HG02798 (cell line): ENCODE results near the gene C1QTNF8.

Experiments
- ATAC-seq: cut with Tn5 transposase; IDR thresholded peaks from one replicate; pipeline ENCODE4 v1.9.1; 2021; ENCODE audit warnings: mild to moderate bottlenecking; ENCODE audit not compliant: unreplicated experiment, poor library complexity

Gene C1QTNF8

GRCh38 chr16:1112506-1113184 lies 16.6 kb upstream of the C1QTNF8 start:
- no peak for ATAC-seq

- ATAC-seq, result no peak
These were observed 13.6 kb upstream of the C1QTNF8 start for GRCh38 chr16:1109648-1110047.

DNA sequence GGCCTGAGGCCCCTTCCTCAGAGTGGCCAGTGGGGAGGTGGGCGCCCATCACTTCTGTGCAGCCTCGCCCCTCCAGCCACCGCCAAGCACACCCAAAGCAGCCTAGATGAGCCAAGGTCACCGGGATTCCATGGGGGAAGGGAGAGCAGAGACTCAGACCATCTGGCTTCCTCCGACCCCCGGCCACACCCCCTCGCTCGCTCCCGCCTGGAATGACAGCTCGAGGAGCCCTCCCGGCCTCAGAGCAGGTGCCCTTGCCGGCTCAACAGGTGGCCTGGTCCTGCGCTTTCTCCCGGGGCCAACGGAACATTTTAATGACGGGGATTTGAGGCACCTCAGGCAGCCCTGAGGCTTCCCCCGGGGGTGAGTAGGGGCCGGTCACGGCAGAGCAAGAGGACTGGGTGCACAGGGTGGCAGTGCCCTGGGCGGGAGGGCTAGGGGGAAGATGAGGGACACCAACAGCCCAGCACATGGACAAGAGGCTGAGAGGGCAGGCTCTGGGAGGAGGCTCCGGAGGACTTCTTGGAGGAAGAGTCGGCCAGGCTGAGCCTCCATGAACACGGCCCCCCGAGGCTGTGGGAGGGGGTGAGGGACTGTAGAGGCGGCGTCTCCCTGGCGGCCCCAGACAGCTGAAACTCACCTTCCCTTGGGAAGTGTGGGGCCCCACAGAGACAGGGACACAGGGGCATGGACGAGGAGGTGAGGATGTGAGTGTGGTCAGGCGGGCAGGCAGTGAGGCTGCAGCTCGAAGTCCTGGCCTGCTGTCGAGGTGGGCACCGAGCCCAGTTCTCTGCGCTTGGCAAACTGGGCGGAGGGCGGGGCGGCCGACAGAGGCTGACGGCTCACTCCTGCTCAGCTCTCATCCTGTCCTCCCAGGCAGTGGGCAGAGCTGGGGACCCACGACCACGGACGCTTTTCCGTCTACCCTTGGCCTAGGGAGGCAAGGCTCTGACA lies 12.5 kb upstream of the C1QTNF8 start:
- no peak for ATAC-seq

DNA sequence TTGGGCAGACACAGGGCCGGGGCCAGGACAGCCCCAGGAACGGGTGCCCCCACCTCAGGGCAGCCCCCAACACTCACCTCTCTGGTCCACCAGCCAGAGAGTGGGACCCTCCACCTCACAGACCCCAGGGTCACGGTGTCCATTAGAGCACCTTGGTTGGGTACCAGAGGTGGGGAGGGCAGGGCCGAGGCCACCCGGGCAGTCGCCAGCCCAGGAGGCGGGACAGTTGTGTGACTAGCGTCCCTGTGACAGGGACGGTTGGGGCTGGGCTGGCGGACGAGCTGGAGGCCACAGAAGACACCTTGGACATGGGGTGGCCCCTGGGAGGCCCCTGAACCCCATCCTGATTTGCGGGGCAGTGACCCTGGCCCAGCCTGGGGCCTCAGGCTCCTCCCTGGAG lies 11.7 kb upstream of the C1QTNF8 start:
- no peak for ATAC-seq

DNA sequence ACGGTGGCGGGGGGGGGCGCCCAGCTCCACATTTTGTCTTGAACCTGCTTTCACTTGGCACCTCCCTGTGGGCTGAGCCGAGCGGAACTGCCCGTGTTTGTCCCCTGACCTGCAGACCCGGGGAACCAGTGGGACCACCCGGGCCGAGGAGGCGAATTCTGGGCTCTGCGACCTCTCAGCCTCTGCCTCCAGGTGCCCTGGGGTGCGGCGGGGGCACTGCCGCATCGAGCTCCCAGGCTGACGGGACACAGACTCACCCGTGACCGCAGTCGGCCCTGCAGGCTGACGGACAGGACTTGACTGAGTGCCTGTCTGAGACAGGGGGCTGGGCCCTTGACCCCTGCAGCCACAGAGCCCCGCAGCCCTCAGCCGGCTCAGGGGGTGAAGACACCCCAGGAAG lies 11.1 kb upstream of the C1QTNF8 start:
- no peak for ATAC-seq

GRCh38 chr16:1106659-1107058 lies 10.6 kb upstream of the C1QTNF8 start:
- ATAC-seq, result no peak

DNA sequence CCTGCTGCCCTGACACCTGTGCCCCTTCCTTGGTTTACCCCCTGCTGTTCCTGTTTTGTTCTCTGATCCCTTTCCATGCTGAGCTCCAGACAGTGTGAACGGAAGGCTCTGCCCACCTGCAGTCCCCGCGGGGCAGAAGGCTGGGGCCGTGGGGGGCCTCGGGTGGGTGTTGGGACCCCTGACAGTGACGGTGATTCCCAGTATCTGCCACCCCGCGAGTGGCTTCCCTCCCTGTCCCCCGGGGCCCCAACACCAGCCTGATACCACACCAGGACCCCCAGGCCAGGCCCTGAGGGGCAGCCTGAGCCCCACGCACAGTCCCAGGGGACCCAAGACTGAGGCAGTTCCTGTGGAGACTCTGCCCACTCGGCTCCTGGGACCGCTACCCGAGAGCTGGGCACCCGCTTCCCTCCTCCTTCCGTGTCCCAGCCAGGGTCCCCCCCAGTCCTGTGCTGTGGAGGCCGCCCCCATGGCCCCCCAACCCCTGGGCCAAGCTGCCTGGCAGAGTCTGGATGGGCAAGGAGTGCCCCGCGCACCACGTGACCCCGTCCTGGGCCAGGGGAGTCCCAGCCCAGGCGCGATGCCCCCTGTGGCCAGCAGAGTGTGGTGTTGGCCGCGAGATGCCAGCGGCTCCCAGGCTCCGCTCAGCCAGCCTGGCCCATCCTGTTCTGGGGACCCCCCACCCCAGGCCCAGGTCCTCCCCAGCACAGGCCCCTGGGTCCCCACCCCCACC lies 10.0 kb upstream of the C1QTNF8 start:
- no peak for ATAC-seq

- ATAC-seq, result no peak
These were observed 7.6 kb upstream of the C1QTNF8 start for GRCh38 chr16:1103636-1103980.

- no peak for ATAC-seq
These were observed 7.0 kb upstream of the C1QTNF8 start for GRCh38 chr16:1102921-1103635.

GRCh38 chr16:1102333-1102700 lies 6.3 kb upstream of the C1QTNF8 start:
- no peak for ATAC-seq

DNA sequence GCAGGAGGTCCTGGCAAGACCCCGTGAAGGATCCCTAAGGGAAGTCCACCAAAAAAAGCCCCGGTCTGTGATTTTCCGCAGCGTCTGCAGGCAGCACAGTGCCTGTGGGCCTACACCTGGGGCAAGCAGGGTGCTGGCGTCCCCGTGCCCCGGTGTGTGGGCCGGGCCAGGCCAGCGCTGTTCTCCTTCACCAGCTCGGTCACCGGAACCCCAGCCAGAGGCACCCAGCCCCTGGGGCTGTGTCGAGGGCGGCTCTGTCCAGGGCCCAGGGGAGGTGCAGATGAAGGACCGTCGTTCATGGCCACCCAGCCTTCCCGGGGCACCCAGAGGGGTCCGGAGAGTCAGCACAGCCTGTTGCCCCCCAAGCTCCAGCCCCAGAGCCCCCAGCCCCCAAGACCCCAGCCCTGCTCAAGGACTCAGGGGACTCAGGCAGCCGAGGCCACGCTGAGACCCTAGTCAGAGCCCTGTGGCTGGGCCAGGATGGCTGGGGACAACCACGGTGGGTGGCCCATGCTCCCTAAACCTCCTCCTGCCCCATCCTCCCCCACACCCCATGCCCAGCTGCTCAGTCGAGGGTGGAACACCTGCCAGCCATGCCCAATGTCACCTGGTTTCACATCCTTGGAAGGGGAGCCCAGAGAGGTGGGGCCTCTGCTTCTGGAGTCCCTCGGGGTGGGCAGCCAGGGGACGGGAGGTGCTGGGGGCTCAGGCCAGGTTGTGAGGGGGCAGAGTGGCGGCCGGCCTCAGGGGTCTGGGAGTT lies 5.7 kb upstream of the C1QTNF8 start:
- ATAC-seq, result no peak

DNA sequence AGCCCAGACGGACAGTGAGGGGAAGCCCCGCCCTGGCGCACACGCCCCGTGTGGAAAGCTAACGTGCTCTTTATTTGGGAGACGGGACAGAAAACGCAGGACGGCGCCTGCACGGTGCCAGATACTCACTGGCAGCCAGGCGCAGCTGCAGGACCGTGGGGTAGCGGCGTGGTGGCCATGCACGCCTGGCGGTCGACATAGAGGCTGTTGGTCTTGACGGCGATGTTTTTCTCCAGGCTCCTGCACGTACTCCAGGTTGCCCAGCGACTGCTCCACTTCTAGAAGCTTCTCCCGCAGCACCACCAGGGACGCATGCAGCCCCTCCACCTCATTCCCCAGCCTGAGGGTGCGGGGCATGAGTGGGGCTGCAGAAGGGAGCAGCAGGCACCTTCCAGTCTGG lies 5.1 kb upstream of the C1QTNF8 start:
- no peak for ATAC-seq

DNA sequence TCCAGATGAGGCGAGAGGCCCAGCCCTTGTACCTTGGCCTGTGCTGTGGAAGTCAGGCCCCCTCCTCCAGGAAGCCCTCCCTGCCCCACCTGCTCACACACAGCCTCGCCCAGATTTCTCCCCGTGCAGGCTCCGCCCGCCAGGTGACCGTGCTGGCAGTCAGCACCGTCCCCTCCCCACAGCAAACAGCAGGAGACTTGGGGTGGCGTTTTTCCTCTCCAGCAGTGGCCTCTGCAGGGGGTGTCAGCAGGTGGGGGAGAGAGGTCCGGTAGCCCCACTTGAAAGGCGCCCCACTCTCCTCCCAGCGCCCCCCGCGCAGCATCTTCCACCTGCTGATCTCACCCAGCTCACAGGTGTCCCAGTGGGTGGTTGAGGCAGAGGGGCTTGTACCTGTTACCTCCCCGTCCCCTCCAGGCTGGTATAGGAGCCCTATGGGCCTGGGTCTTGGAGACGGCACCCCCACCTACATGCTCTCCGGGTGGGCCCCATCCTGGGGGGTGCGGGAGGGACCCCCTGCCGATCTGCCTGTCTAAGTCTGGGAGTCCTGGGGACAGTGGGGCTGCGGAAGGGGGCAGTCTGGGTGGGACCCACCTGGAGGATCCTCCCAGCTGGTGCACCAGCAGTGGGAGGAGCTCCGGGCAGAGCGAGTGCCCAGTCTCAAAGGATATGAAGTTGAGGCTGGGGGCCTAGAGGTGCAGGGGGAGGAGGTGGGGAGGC lies 4.2 kb upstream of the C1QTNF8 start:
- ATAC-seq, result no peak

GRCh38 chr16:1099189-1100083 lies 3.4 kb upstream of the C1QTNF8 start:
- no peak for ATAC-seq

GRCh38 chr16:1098266-1098991 lies 2.4 kb upstream of the C1QTNF8 start:
- ATAC-seq, result no peak

- no peak for ATAC-seq
These were observed 1.8 kb upstream of the C1QTNF8 start for GRCh38 chr16:1097800-1098199.

DNA sequence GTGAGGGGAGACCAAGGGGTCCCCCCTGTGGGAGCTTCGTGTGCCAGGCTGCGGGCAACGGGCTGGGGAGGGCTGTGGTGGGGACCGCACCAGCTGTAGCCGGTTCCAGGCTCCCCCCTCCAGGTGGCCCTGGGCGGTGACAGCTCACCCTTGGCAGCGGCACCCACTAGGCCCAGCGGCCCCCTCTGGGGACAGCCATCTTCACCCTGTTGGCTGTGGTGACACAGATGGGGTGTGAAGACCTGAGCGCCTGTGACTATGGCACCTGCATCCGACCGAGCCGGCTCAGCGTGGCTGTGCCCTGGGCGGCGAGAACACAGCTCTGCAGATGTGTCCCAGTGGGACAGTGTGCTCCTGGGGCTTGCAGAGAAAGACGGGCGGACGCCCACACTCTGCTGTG lies 1.1 kb upstream of the C1QTNF8 start:
- ATAC-seq, result no peak
